ENCODE data around the gene GLCE. TPM values are rescaled to one million over a fixed set of nuclear protein-coding genes. Genes with fewer than 3 reads are reported as not detected.

Gene GLCE
- total RNA-seq, 1 donor from 2014 or later = 7.8 TPM

DNA sequence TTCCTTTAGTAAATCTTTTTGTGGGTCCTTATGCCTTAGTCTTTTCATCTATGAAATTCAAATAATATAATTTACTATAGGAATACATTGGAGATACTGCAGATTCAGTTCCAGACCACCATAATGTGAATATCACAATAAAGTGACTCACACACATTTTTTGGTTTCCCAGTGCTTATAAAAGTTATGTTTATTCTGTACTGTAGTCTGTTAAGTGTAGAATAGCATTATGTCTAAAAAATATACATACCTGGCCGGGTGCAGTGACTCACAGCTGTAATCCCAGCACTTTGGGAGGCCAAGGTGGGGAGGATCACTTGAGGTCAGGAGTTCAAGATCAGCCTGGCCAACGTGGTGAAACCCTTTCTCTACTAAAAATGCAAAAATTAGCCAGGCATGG, 84.4 kb downstream of the GLCE start:
- Histone ChIP-seq H3K9me3 (replicated peaks) (no peaks in the 10 kb centered on the region), H3K36me3 (no peaks in the 10 kb centered on the region), H3K27ac (replicated peaks) (no peak overlapping the region), H3K4me1 (peaks cover 7% of the 10 kb centered on the region), H3K27me3 (ENCODE audit: low read depth) (no peaks in the 10 kb centered on the region), H3K4me3 (no peak overlapping the region)
- no peak for TF ChIP-seq CTCF (IDR thresholded peaks at IDR 0.05; ENCODE audit: borderline replicate concordance)
- intact Hi-C loops (cut with micrococcal nuclease) = no loop called here
- no peak for DNase-seq

DNA sequence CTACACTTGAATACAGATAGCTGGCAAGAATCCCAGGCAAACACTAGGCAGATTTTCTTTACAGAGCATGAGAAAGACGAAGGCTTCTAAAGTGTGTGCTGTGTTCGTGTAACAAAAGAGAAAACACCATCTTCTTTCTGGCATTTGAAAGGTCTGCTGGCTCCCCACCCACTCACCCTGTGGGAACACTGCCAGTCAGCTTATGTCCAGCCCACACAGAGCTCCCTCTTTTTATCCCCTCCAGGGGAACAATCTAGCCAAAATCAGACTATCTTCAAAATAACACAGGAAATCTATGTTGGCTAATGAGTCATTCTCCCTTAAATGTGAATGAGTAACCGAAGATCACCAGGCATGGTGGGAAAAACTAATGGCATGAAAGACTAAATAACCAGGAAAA, 92.7 kb downstream of the GLCE start:
- Histone ChIP-seq H3K36me3 (peaks cover 10% of the 10 kb centered on the region), H3K27ac (replicated peaks) (no peak overlapping the region), H3K9me3 (replicated peaks) (no peaks in the 10 kb centered on the region), H3K4me3 (no peak overlapping the region), H3K4me1 (peaks cover 11% of the 10 kb centered on the region), H3K27me3 (ENCODE audit: low read depth) (no peaks in the 10 kb centered on the region)
- intact Hi-C loops (cut with micrococcal nuclease) = no loop called here
- TF ChIP-seq CTCF (IDR thresholded peaks at IDR 0.05; ENCODE audit: borderline replicate concordance) = no peak
- DNase-seq = peak; percentile 18

- Histone ChIP-seq H3K4me3 (no peak overlapping the region), H3K27ac (replicated peaks) (no peak overlapping the region), H3K9me3 (replicated peaks) (no peaks in the 10 kb centered on the region), H3K27me3 (ENCODE audit: low read depth) (no peaks in the 10 kb centered on the region), H3K36me3 (peaks cover 17% of the 10 kb centered on the region), H3K4me1 (no peaks in the 10 kb centered on the region)
- no peak for DNase-seq
- intact Hi-C loops (cut with micrococcal nuclease) = no loop called here
- TF ChIP-seq CTCF (IDR thresholded peaks at IDR 0.05; ENCODE audit: borderline replicate concordance) = peak; percentile 74
Measured at GRCh38 chr15:69265347-69265955, 105.0 kb downstream of the GLCE start.

DNA sequence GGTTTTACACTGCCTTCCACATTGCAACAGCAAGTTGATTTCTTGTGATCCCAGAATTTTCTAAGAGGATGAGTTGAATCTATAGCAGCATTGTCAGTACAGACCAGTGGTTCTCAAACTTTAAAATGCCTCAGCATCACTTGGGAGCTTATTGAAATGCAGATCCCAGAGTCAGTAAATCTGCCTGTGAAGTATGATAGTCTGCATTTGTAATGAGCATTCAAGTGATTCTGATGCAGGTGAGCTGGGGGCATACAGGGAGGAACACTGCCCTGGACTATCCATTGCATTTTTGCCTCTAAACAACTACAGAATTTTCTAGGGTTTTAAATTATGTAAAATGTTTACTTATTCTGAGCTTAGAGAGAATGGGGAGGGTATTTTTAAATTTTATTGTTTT, 110.8 kb downstream of the GLCE start:
- Histone ChIP-seq H3K9me3 (replicated peaks) (no peaks in the 10 kb centered on the region), H3K36me3 (no peaks in the 10 kb centered on the region), H3K27me3 (ENCODE audit: low read depth) (no peaks in the 10 kb centered on the region), H3K4me1 (peaks cover 22% of the 10 kb centered on the region), H3K27ac (replicated peaks) (no peak overlapping the region), H3K4me3 (no peak overlapping the region)
- TF ChIP-seq CTCF (IDR thresholded peaks at IDR 0.05; ENCODE audit: borderline replicate concordance) = no peak
- DNase-seq = no peak
- intact Hi-C loops (cut with micrococcal nuclease) = no loop called here

GRCh38 chr15:69272139-69272538, 111.7 kb downstream of the GLCE start:
- peaks cover 22% of the 10 kb centered on the region for H3K4me1 ChIP-seq
- H3K4me3 ChIP-seq = no peak overlapping the region
- no peak for TF ChIP-seq CTCF (IDR thresholded peaks at IDR 0.05; ENCODE audit: borderline replicate concordance)
- intact Hi-C loops (cut with micrococcal nuclease) = no loop called here
- DNase-seq = no peak
- H3K27ac ChIP-seq (replicated peaks) = no peak overlapping the region
- no peaks in the 10 kb centered on the region for H3K9me3 ChIP-seq (replicated peaks)
- H3K27me3 ChIP-seq (ENCODE audit: low read depth) = no peaks in the 10 kb centered on the region
- no peaks in the 10 kb centered on the region for H3K36me3 ChIP-seq
